ENCODE results near the gene CLRN3.

CLRN3 gene

DNA sequence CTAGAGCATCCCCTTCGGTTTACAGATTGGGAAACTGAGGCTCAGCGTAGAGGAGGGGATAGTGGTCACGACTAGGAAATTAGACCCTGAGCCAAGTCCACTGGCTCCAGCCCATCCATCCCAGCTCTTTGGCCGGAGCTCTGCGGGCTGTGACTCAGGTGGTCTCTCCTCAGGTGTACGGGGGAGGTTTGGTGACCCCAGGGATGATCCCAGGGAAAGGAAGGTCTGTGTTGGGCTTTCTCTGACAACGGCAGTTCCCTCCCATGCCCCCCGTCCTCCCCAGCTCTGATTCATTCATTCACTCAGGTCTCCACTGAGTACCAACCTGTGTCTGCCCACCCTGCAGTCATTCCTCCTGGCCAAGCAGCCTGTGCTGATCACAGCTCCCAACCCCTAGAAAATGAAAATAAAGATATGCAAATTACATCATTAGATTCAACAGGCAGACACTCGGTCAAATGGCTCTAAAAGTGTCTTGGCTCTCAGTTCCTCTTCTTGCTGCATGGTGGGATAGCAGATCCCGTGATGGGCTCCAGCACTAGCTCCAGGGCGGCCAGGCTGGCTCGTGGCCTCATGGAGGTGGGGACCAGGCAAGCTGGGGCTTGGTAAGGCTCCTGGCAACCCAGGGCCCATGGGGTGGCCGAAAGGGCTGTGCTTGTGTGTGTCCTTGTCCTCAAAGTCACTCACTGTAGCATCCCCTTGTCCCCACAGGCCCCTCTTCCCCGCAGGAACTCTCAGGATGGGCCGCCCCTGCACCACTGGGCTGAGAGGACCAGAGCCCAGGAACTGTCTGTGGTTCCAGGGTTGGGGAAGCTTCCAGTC is 37.8 kb downstream of the CLRN3 start:
- WGBS, 2 experiments (ENCODE audit: insufficient coverage in 2 of 2) = 82% methylated on average over 10 of the region's 15 CpGs
- Histone ChIP-seq H3K4me1 (ENCODE audit: control insufficient read depth, insufficient read depth, low read length, poor library complexity, severe bottlenecking) (no peaks in the 10 kb centered on the region), H3K27ac (ENCODE audit: low read depth, low read length, severe bottlenecking) (no peak overlapping the region), H3K9me3 (ENCODE audit: control insufficient read depth, low read length) (no peaks in the 10 kb centered on the region), H3K36me3 (ENCODE audit: control insufficient read depth, insufficient read depth, low read length) (no peaks in the 10 kb centered on the region), H3K4me3 (ENCODE audit: extremely low read depth, insufficient read depth, low read length, poor library complexity, severe bottlenecking) (no peak overlapping the region)

DNA sequence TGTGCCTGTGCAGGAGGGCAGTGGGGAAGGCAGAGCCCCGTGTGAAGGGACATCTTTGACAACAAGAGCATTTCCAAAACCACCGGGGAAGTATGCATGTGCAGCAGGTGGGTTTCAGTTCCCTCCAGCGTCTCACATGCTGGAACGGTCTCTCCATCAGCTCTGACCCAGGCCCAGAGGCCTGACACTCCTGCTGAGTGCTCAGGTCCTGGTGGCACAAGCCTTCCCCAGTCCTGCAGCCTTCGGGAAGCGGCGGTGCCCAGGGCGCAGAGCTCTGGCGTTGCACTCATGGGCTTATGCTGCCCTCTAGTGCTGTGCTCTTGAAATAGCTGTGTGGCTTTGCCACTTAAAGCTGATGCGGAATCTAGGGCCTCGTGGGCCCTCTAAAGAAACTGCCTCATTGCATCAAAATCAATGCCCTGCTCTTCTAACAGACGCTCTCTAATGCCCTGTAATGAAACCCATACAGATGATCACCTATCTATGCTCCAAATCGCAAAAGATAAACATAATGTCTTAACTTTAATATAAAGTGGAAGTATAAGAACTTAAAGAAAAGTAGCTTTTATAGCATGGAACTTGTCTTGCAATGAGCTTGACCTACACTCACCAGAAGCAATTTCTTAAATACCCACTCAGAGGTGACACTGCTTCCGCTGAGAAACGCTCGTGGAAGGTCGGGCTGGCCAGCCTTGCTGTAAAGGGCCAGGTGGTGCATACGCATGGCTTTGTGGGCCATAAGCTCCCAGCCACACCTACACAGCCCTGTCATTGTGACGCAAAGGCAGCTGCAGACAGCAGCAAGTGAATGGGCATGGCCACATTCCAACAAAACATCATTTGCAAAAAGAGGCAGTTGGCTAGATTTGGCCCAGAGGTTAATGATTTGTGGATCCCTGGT is 38.6 kb downstream of the CLRN3 start:
- no peaks in the 10 kb centered on the region for H3K36me3 ChIP-seq (ENCODE audit: control insufficient read depth, insufficient read depth, low read length)
- H3K9me3 ChIP-seq (ENCODE audit: control insufficient read depth, low read length) = no peaks in the 10 kb centered on the region
- WGBS, 2 experiments (ENCODE audit: insufficient coverage in 2 of 2) = 27 to 38% methylated on average over 12 to 16 of the region's 19 CpGs
- no peaks in the 10 kb centered on the region for H3K4me1 ChIP-seq (ENCODE audit: control insufficient read depth, insufficient read depth, low read length, poor library complexity, severe bottlenecking)
- H3K27ac ChIP-seq (ENCODE audit: low read depth, low read length, severe bottlenecking) = no peak overlapping the region
- no peak overlapping the region for H3K4me3 ChIP-seq (ENCODE audit: extremely low read depth, insufficient read depth, low read length, poor library complexity, severe bottlenecking)

DNA sequence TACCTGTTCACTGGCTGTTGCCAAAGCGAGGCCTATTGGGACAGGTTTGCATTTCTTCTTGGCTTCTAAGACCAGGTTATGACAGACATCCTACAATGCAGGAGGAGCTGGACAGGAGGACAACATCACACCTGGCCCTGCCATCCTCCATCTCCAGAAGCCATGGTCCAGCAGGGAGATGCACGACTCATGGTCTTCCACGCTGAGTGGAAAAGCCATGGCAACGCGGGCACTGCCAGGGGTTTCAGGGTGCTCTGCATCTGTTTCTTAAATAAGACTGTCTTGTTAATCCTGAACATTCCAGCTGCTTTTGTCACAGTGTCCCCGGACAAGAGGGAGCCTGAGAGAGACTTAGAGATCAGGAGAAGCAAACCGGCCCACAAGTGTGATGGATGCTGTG is 40.3 kb downstream of the CLRN3 start:
- Histone ChIP-seq H3K36me3 (ENCODE audit: control insufficient read depth, insufficient read depth, low read length) (no peaks in the 10 kb centered on the region), H3K27ac (ENCODE audit: low read depth, low read length, severe bottlenecking) (no peak overlapping the region), H3K4me1 (ENCODE audit: control insufficient read depth, insufficient read depth, low read length, poor library complexity, severe bottlenecking) (no peaks in the 10 kb centered on the region), H3K9me3 (ENCODE audit: control insufficient read depth, low read length) (no peaks in the 10 kb centered on the region), H3K4me3 (ENCODE audit: extremely low read depth, insufficient read depth, low read length, poor library complexity, severe bottlenecking) (no peak overlapping the region)
- 91 to 96% methylated on average over 7 of the region's 7 CpGs for WGBS, 2 experiments (ENCODE audit: insufficient coverage in 2 of 2)

DNA sequence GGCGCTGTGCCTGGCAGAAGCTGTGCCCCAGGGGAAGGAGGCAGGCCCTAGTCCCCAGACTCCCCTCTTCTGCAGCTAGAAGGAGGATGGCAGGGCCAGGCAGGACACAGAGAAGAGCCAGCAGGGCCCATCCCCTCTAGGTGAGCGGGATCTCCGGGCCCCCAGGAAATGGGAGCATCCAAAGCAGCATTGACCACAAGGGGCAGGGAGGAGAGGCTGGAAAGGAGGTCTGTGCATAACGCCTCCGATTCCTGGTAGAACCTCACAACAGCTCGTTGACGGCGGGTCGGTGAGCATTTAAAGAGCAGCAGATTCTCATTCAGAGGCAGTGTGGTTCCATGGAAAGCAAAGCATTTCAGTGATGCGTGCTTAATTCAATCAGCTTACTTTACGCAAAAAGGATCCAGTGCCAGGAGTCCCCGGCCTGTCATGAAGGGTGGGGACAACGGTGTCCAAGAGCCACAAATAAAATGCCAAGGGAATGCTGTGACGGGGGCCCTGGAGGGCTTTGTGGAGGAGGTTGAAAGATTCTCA is 41.0 kb downstream of the CLRN3 start:
- Histone ChIP-seq H3K36me3 (ENCODE audit: control insufficient read depth, insufficient read depth, low read length) (no peaks in the 10 kb centered on the region), H3K4me1 (ENCODE audit: control insufficient read depth, insufficient read depth, low read length, poor library complexity, severe bottlenecking) (no peaks in the 10 kb centered on the region), H3K27ac (ENCODE audit: low read depth, low read length, severe bottlenecking) (no peak overlapping the region), H3K9me3 (ENCODE audit: control insufficient read depth, low read length) (no peaks in the 10 kb centered on the region), H3K4me3 (ENCODE audit: extremely low read depth, insufficient read depth, low read length, poor library complexity, severe bottlenecking) (no peak overlapping the region)
- WGBS, 2 experiments (ENCODE audit: insufficient coverage in 2 of 2) = 88 to 94% methylated on average over 13 to 14 of the region's 14 CpGs

DNA sequence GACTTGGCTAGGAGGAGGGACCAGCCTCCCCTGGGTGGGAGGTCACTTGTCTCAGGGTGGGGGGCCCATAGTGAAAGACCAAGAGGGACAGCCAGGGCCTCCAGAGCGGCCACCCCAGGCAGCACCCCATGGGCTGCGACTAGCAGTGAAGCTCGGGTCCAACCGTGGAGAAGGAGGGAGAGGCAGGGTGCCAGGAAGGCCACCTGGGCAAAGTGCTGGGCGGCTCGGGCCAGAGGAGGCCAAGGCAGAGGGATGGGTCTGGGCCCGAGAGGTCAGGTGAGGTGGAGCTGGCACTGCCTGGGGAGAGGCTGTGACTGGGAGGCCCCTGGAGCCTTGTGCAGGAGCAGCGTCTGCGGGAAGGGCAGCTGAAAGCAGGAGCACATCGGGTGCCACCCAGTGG is 41.8 kb downstream of the CLRN3 start:
- H3K27ac ChIP-seq (ENCODE audit: low read depth, low read length, severe bottlenecking) = no peak overlapping the region
- no peaks in the 10 kb centered on the region for H3K4me1 ChIP-seq (ENCODE audit: control insufficient read depth, insufficient read depth, low read length, poor library complexity, severe bottlenecking)
- H3K36me3 ChIP-seq (ENCODE audit: control insufficient read depth, insufficient read depth, low read length) = no peaks in the 10 kb centered on the region
- H3K4me3 ChIP-seq (ENCODE audit: extremely low read depth, insufficient read depth, low read length, poor library complexity, severe bottlenecking) = no peak overlapping the region
- H3K9me3 ChIP-seq (ENCODE audit: control insufficient read depth, low read length) = no peaks in the 10 kb centered on the region
- 88 to 91% methylated on average over 10 of the region's 10 CpGs for WGBS, 2 experiments (ENCODE audit: insufficient coverage in 2 of 2)

DNA sequence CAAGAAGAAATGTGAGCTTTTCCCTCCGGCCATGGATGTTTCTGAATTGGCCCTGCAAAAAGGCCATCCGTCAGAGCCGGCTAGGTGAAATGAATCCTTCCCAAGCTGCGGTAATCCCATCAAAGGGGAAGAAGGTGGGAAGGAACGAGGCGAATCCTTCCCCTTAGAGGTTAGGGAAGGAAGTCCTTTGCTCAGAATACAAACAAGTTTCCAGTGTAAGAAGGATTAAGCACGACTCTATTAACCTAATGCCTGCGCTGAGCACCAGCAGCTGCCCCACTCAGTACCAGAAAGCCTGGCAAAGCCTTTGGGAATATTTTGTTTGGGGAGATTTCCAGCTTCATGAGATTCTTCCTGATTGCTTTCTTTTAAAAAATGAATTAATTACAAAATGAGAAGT is 42.8 kb downstream of the CLRN3 start:
- H3K4me1 ChIP-seq (ENCODE audit: control insufficient read depth, insufficient read depth, low read length, poor library complexity, severe bottlenecking) = no peaks in the 10 kb centered on the region
- H3K27ac ChIP-seq (ENCODE audit: low read depth, low read length, severe bottlenecking) = no peak overlapping the region
- WGBS, 2 experiments (ENCODE audit: insufficient coverage in 2 of 2) = 76 to 89% methylated on average over 7 to 8 of the region's 8 CpGs
- H3K4me3 ChIP-seq (ENCODE audit: extremely low read depth, insufficient read depth, low read length, poor library complexity, severe bottlenecking) = no peak overlapping the region
- H3K9me3 ChIP-seq (ENCODE audit: control insufficient read depth, low read length) = no peaks in the 10 kb centered on the region
- H3K36me3 ChIP-seq (ENCODE audit: control insufficient read depth, insufficient read depth, low read length) = no peaks in the 10 kb centered on the region

DNA sequence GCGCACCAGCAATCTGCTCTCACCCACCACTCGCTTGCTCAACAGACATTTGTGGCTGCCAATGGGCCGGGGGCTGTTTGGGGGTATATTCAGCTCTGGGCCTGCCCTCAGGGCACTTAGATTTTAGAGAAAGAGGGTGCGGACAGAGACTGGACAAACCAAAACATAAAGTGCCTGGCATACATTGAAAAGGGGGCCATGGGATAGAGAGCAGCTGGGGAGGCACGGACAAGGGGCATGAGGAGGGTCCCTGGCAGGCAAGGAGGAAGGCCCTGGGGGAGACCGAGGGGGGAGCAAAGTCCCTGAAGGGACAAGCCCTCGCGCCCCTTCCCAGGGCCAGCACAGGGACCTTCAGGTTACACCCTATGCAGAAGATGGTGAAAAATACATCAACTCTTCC is 43.5 kb downstream of the CLRN3 start:
- no peaks in the 10 kb centered on the region for H3K36me3 ChIP-seq (ENCODE audit: control insufficient read depth, insufficient read depth, low read length)
- H3K27ac ChIP-seq (ENCODE audit: low read depth, low read length, severe bottlenecking) = no peak overlapping the region
- no peaks in the 10 kb centered on the region for H3K9me3 ChIP-seq (ENCODE audit: control insufficient read depth, low read length)
- 87 to 100% methylated on average over 3 to 6 of the region's 8 CpGs for WGBS, 2 experiments (ENCODE audit: insufficient coverage in 2 of 2)
- H3K4me3 ChIP-seq (ENCODE audit: extremely low read depth, insufficient read depth, low read length, poor library complexity, severe bottlenecking) = no peak overlapping the region
- H3K4me1 ChIP-seq (ENCODE audit: control insufficient read depth, insufficient read depth, low read length, poor library complexity, severe bottlenecking) = no peaks in the 10 kb centered on the region

DNA sequence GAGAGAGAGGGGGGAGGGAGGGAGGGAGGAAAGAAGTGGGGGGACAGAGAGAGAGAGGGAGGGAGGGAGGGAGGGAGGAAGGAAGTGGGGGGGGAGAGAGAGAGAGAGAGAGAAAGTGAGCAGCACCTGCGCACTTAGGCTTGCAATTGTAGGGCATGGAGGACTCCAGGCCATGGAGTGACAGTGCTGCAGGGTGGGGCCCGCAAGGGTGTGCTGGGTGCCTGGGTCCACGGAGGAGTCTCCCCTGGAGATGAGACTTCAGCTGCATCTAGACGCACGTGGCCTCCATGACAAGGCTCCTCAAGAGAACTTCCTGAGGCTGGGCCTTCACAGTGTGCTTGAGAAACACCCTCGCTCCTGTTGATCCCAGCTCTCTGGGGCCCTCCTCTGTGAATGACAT is 44.5 kb downstream of the CLRN3 start:
- H3K36me3 ChIP-seq (ENCODE audit: control insufficient read depth, insufficient read depth, low read length) = no peaks in the 10 kb centered on the region
- H3K27ac ChIP-seq (ENCODE audit: low read depth, low read length, severe bottlenecking) = no peak overlapping the region
- WGBS, 2 experiments (ENCODE audit: insufficient coverage in 2 of 2) = 91 to 95% methylated on average over 5 to 6 of the region's 6 CpGs
- H3K9me3 ChIP-seq (ENCODE audit: control insufficient read depth, low read length) = no peaks in the 10 kb centered on the region
- H3K4me3 ChIP-seq (ENCODE audit: extremely low read depth, insufficient read depth, low read length, poor library complexity, severe bottlenecking) = no peak overlapping the region
- H3K4me1 ChIP-seq (ENCODE audit: control insufficient read depth, insufficient read depth, low read length, poor library complexity, severe bottlenecking) = no peaks in the 10 kb centered on the region

DNA sequence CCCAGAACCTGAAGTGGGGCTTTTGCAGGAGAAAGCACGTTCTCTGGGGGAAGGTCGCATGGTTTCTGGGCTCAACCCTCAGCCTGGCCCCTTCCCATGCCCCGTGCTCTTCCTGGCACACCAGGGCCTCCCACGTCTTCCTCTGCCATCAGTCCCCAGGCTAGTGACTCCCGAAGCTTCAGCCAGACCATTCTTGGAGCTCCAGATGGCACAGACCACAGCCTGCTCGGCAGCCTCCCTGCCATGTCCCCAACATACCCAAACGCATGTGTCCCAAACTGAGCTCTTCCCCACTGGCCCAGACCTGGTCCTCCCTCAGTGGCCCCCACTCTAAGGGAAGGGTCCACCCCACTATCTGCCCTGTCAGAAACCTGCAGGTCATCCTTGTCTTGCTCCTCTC is 47.0 kb downstream of the CLRN3 start:
- Histone ChIP-seq H3K4me3 (ENCODE audit: extremely low read depth, insufficient read depth, low read length, poor library complexity, severe bottlenecking) (no peak overlapping the region), H3K27ac (ENCODE audit: low read depth, low read length, severe bottlenecking) (no peak overlapping the region), H3K9me3 (ENCODE audit: control insufficient read depth, low read length) (no peaks in the 10 kb centered on the region), H3K4me1 (ENCODE audit: control insufficient read depth, insufficient read depth, low read length, poor library complexity, severe bottlenecking) (no peaks in the 10 kb centered on the region), H3K36me3 (ENCODE audit: control insufficient read depth, insufficient read depth, low read length) (no peaks in the 10 kb centered on the region)
- 88 to 89% methylated on average over 7 of the region's 7 CpGs for WGBS, 2 experiments (ENCODE audit: insufficient coverage in 2 of 2)

DNA sequence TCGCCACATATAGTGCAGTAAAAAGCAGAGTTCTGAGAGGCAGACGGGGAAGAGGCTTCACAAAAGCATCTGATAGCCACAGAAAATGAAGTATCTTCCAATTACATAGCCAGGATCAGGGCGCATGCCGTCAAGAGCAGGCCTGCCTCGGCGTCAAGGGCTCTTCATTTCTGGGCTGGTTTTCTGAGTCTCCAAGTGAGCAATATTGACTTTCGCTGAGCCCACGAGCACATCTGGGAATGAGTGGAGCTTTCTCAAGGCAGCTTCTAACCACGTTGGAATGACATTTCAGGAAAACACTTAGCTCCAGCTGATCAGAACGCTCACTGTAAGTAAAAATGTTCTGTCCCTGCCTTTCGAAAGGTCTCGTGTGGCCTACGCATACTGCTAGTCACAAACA is 51.9 kb downstream of the CLRN3 start:
- Histone ChIP-seq H3K4me1 (ENCODE audit: control insufficient read depth, insufficient read depth, low read length, poor library complexity, severe bottlenecking) (no peaks in the 10 kb centered on the region), H3K36me3 (ENCODE audit: control insufficient read depth, insufficient read depth, low read length) (no peaks in the 10 kb centered on the region), H3K9me3 (ENCODE audit: control insufficient read depth, low read length) (no peaks in the 10 kb centered on the region), H3K4me3 (ENCODE audit: extremely low read depth, insufficient read depth, low read length, poor library complexity, severe bottlenecking) (no peak overlapping the region), H3K27ac (ENCODE audit: low read depth, low read length, severe bottlenecking) (no peak overlapping the region)
- 91% methylated on average over 12 of the region's 13 CpGs for whole genome bisulfite sequencing, 2 experiments (ENCODE audit: insufficient coverage in 2 of 2)

Measured in mesodermal cell (in vitro differentiated cells).